ENCODE results near the gene ATG13.

DNA sequence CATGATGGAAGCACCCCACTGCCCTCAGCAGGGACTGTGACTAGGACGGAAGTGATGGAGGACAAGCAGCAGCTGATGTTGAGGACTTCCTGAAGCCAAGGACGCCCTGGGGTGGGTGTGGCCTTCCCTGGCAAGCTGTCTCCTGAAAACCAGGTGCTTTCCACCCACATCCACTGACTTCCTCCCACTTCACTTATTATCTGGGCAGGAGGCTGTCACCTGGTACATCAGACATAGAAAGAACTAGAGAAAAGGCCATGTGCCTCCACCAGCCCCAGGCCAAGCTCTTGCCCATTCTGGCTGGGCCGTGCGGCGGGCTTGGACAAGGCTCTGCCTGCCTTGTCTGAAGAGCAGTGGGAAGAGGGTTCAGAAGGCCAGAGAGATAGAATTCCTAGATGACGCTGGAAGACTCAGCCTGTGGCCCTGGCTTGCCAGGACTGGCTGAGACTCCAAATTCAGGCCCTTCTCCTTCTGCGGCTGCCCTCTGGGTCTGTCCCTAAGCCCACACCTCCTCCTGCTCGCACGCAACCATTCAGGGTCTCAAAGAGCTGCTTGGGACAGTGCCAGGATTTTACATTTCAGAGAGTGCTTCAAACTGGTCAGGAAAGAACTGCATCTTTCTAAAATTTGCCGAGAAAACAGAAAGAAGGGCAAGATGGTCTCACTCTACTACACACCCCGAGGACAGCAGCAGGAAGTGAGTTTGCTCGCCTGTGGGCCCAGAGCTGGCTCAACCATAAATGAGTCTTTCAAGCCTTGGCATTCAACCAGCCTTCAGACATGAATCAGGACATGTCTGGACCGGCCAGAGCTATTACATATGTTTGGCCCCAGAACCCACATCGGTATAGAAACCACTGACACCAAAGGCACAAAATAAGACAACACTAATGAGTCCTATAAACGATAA, 69.8 kb downstream of the ATG13 start:
- TF ChIP-seq, protein P1, sequence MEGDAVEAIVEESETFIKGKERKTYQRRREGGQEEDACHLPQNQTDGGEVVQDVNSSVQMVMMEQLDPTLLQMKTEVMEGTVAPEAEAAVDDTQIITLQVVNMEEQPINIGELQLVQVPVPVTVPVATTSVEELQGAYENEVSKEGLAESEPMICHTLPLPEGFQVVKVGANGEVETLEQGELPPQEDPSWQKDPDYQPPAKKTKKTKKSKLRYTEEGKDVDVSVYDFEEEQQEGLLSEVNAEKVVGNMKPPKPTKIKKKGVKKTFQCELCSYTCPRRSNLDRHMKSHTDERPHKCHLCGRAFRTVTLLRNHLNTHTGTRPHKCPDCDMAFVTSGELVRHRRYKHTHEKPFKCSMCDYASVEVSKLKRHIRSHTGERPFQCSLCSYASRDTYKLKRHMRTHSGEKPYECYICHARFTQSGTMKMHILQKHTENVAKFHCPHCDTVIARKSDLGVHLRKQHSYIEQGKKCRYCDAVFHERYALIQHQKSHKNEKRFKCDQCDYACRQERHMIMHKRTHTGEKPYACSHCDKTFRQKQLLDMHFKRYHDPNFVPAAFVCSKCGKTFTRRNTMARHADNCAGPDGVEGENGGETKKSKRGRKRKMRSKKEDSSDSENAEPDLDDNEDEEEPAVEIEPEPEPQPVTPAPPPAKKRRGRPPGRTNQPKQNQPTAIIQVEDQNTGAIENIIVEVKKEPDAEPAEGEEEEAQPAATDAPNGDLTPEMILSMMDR (conservative IDR thresholded peaks at IDR 0.05; ENCODE audit: low read length) = no peak
- no peak for TF ChIP-seq EZH2phosphoT487 (IDR thresholded peaks at IDR 0.05; ENCODE audit: borderline replicate concordance, low read depth, low read length)
